ENCODE measurements around the gene RARG.

DNA sequence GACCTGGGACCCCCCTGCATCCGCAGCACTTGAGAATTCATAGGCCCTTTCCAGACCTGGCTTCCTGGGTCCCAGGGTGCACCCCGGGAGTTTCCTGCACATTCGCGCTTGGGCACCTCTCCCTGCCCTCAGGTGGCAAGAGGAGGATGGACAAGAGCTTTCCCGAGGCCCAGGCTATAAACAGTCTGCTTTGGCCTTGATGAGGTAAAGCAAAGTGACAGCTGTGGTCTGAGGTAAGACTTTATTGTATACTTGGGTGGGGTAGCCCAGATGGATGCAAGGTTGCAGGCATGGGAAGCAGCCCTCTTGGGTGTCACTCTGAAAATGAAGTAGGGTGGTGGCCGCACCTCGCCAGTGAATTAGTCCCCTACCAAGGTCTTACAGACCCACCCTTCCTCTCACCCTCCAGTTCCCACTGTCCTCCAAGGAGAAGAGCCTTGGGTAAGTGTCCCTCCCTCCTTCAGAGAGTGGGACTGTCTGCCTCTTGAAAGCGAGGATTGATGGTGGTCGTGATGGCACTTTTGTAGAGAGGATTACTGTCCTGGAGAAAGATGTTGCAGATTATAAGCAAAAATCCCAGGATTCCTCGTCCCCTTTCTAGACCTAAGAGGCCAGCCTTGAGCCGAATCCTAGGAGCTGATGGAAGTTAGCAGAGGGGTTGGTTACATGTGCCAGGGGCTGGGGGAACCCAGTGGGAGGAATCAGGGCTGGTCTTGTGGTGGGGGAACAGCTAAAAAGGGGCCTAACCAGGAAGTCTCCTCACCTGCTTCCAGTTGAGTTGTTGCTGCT, 40.7 kb downstream of the RARG start:
- TF ChIP-seq, protein P1, sequence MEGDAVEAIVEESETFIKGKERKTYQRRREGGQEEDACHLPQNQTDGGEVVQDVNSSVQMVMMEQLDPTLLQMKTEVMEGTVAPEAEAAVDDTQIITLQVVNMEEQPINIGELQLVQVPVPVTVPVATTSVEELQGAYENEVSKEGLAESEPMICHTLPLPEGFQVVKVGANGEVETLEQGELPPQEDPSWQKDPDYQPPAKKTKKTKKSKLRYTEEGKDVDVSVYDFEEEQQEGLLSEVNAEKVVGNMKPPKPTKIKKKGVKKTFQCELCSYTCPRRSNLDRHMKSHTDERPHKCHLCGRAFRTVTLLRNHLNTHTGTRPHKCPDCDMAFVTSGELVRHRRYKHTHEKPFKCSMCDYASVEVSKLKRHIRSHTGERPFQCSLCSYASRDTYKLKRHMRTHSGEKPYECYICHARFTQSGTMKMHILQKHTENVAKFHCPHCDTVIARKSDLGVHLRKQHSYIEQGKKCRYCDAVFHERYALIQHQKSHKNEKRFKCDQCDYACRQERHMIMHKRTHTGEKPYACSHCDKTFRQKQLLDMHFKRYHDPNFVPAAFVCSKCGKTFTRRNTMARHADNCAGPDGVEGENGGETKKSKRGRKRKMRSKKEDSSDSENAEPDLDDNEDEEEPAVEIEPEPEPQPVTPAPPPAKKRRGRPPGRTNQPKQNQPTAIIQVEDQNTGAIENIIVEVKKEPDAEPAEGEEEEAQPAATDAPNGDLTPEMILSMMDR (IDR thresholded peaks at IDR 0.05), result no peak
- TF ChIP-seq POLR2A (IDR thresholded peaks at IDR 0.05), result no peak
